HEK293 (cell line): ENCODE data around the gene FIP1L1.

Source experiments
- CTCF ChIP-seq: fragments of 450-650 bp; formaldehyde crosslinking; IDR thresholded peaks from 2 replicates; pipeline ENCODE4 v1.5.1; 2016; ENCODE audit warnings: missing biosample characterization, missing genetic modification characterization
- REST ChIP-seq: fragments of 450-650 bp; formaldehyde crosslinking; IDR thresholded peaks from 2 replicates; pipeline ENCODE4 v1.5.1; 2016; ENCODE audit warnings: missing biosample characterization, missing genetic modification characterization
- ZFP69B ChIP-seq: fragments of 450-650 bp; formaldehyde crosslinking; IDR thresholded peaks from 2 replicates; pipeline ENCODE4 v1.5.1; 2016; ENCODE audit warnings: missing biosample characterization, missing genetic modification characterization
- ZNF169 ChIP-seq: fragments of 450-650 bp; formaldehyde crosslinking; IDR thresholded peaks from 2 replicates; pipeline ENCODE4 v1.5.1; 2016; ENCODE audit warnings: missing biosample characterization, missing genetic modification characterization
- TF ChIP-seq, protein P1 (sequence below): fragments of 450-650 bp; IDR thresholded peaks from 2 replicates; pipeline ENCODE4 v1.5.1; 2018; ENCODE audit warnings: missing biosample characterization, missing genetic modification characterization

- TF ChIP-seq, protein P1, sequence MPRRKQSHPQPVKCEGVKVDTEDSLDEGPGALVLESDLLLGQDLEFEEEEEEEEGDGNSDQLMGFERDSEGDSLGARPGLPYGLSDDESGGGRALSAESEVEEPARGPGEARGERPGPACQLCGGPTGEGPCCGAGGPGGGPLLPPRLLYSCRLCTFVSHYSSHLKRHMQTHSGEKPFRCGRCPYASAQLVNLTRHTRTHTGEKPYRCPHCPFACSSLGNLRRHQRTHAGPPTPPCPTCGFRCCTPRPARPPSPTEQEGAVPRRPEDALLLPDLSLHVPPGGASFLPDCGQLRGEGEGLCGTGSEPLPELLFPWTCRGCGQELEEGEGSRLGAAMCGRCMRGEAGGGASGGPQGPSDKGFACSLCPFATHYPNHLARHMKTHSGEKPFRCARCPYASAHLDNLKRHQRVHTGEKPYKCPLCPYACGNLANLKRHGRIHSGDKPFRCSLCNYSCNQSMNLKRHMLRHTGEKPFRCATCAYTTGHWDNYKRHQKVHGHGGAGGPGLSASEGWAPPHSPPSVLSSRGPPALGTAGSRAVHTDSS (tag by site-specific recombination) = no peak
- no peak for TF ChIP-seq CTCF (tag by site-specific recombination)
- no peak for TF ChIP-seq ZNF169
- TF ChIP-seq REST = no peak
- no peak for TF ChIP-seq ZFP69B (tag by site-specific recombination)
These were observed 58.8 kb downstream of the FIP1L1 start for GRCh38 chr4:53436251-53436650.
